ENCODE data around the gene PPM1N. TPM values are rescaled to one million over a fixed set of nuclear protein-coding genes. Genes with fewer than 3 reads are reported as not detected.

Gene PPM1N
- total and polyA plus RNA-seq, 2 of the 13 experiments (the other 11 are each of a cell fraction or from before 2014, with no cell fraction given): 0.31 to 1.8 TPM

GRCh38 chr19:45484273-45484945, 13.8 kb upstream of the PPM1N start (continued):
- TF ChIP-seq THAP8 (CRISPR knock-in tag; IDR thresholded peaks at IDR 0.05; ENCODE audit: borderline replicate concordance) (no peak), SP5 (CRISPR knock-in tag; IDR thresholded peaks at IDR 0.05; ENCODE audit: borderline replicate concordance, low read depth) (0 out of 2 replicates have a peak, but pooled peaks have one; percentile 17), ZBTB39 (CRISPR knock-in tag; IDR thresholded peaks at IDR 0.05) (no peak), ZNF784 (CRISPR knock-in tag; IDR thresholded peaks at IDR 0.05; ENCODE audit: borderline replicate concordance) (no peak), ZNF761 (CRISPR knock-in tag; conservative IDR thresholded peaks at IDR 0.05) (no peak), ZNF839 (CRISPR knock-in tag; IDR thresholded peaks at IDR 0.05; ENCODE audit: borderline replicate concordance) (no peak), ZNF234 (CRISPR knock-in tag; conservative IDR thresholded peaks at IDR 0.05) (no peak), KLF13 (CRISPR knock-in tag; IDR thresholded peaks at IDR 0.05) (no peak), ZMYM2 (CRISPR knock-in tag; IDR thresholded peaks at IDR 0.05) (0 out of 2 replicates have a peak, but pooled peaks have one; percentile 28), FUBP1 (CRISPR knock-in tag; IDR thresholded peaks at IDR 0.05; ENCODE audit: borderline replicate concordance) (no peak), ZEB1 (IDR thresholded peaks at IDR 0.05; ENCODE audit: insufficient replicate concordance, low read depth) (no peak), ATM (IDR thresholded peaks at IDR 0.05; ENCODE audit: borderline replicate concordance) (no peak), ONECUT2 (CRISPR knock-in tag; IDR thresholded peaks at IDR 0.05) (no peak), ELF1 (CRISPR knock-in tag; IDR thresholded peaks at IDR 0.05) (no peak), REPIN1 (CRISPR knock-in tag; IDR thresholded peaks at IDR 0.05; ENCODE audit: borderline replicate concordance, low read depth) (no peak)
